HCT116 (cell line): ENCODE measurements around the gene TTBK1. TPM values are rescaled to one million over a fixed set of nuclear protein-coding genes. Genes with fewer than 3 reads are reported as not detected.

Experiments
- ATAC-seq: fragments of 200-7000 bp; cut with Tn5 transposase; 2 replicates; pipeline ENCODE4 v1.9.1; 2020; ENCODE audit warnings: mild to moderate bottlenecking, moderate library complexity
- BruUV-seq: library from RNA; stranded (reverse); fragments of 400-500 nt; replicated peaks from 2 replicates; lab custom pipeline; 2021; lab: Mats Ljungman, UMichigan
- CTCF ChIA-PET: fragments of 300-600 bp; sonication (Branson Sonifier 250); formaldehyde crosslinking; loops from one replicate; lab custom pipeline; 2021; ENCODE audit warnings: antibody characterized with exemption; lab: Charles Lee
- POLR2A ChIA-PET: fragments of 300-600, 350-600 bp; sonication (Branson Sonifier 250); formaldehyde crosslinking; loops from one replicate; lab custom pipeline; 2021; ENCODE audit warnings: antibody characterized with exemption; lab: Charles Lee
- RAD21 ChIA-PET, 2 experiments: fragments of 300-600 bp; sonication (Branson Sonifier 250); formaldehyde crosslinking; loops; one replicate each; lab custom pipeline; 2023; ENCODE audit warnings: low total read pairs in 2 of 2; ENCODE audit not compliant: uncharacterized antibody in 2 of 2, unreplicated experiment in 2 of 2, low non-redundant PET in 1 of 2; lab: Charles Lee
- DNase-seq: peaks from one replicate; pipeline ENCODE4 v3.0.0-alpha.2; 2010; ENCODE audit warnings: low read depth, low spot score
- H2AFZ ChIP-seq: fragments of 200-600 bp; shearing (Covaris generic), sonication (generic); 2 replicates; pipeline ENCODE4 v1.6.1; 2017; ENCODE audit warnings: low read depth, mixed run types, mixed read lengths, antibody characterized with exemption, low read length; ENCODE audit not compliant: poor library complexity, severe bottlenecking
- H3K27ac ChIP-seq: 2 replicates; pipeline ENCODE4 v1.5.1; 2012; ENCODE audit warnings: low read depth, low read length
- H3K27me3 ChIP-seq: fragments of 200-600 bp; sonication (generic); 2 replicates; pipeline ENCODE4 v1.6.1; 2016; ENCODE audit warnings: mixed run types, low read length, mixed read lengths; ENCODE audit not compliant: insufficient read depth
- H3K36me3 ChIP-seq, 2 experiments: fragments of 200-500 bp in 1 of 2; fragments of 200-600 bp in 1 of 2; sonication (Bioruptor generic) in 1 of 2; sonication (generic) in 1 of 2; 2 replicates each; pipeline versions ENCODE4 v1.5.1 to v1.6.1; 2014 to 2016; ENCODE audit warnings: low read length in 2 of 2, inconsistent platforms in 1 of 2, mixed read lengths in 1 of 2, mixed run types in 1 of 2; ENCODE audit not compliant: insufficient read depth in 2 of 2, control insufficient read depth in 1 of 2
- H3K4me1 ChIP-seq, 2 experiments: fragments of 200-600 bp in 1 of 2; sonication (generic) in 1 of 2; 2 replicates each; pipeline versions ENCODE4 v1.5.1 to v1.6.1; 2012 to 2017; ENCODE audit warnings: low read length in 2 of 2, inconsistent platforms in 1 of 2, mild to moderate bottlenecking in 1 of 2, mixed read lengths in 1 of 2, mixed run types in 1 of 2, moderate library complexity in 1 of 2; ENCODE audit not compliant: insufficient read depth in 2 of 2, control insufficient read depth in 1 of 2
- H3K4me2 ChIP-seq: fragments of 200-600 bp; sonication (generic); 2 replicates; pipeline ENCODE4 v1.6.1; 2017; ENCODE audit warnings: mixed run types, low read length, mixed read lengths
- H3K4me3 ChIP-seq, 2 experiments: fragments of 200-600 bp in 1 of 2; sonication (generic) in 1 of 2; replicated peaks in 1 of 2; 2 replicates each; pipeline ENCODE4 v1.5.1; 2011 to 2016; ENCODE audit warnings: low read length in 2 of 2, control low read depth in 1 of 2, low read depth in 1 of 2, mild to moderate bottlenecking in 1 of 2, mixed read lengths in 1 of 2, mixed run types in 1 of 2
- H3K79me2 ChIP-seq: fragments of 200-600 bp; sonication (generic); 2 replicates; pipeline ENCODE4 v1.6.1; 2017; ENCODE audit warnings: mild to moderate bottlenecking, mixed run types, low read length, moderate library complexity, mixed read lengths; ENCODE audit not compliant: insufficient read depth
- H3K9ac ChIP-seq: fragments of 200-600 bp; sonication (generic); 2 replicates; pipeline ENCODE4 v1.6.1; 2016; ENCODE audit warnings: low read length, mixed read lengths
- H3K9me2 ChIP-seq: fragments of 200-600 bp; sonication (generic), shearing (Covaris generic); 2 replicates; pipeline ENCODE4 v1.6.1; 2017; ENCODE audit warnings: mixed run types, mild to moderate bottlenecking, moderate library complexity; ENCODE audit not compliant: insufficient read depth
- H3K9me3 ChIP-seq, 2 experiments: fragments of 200-500 bp in 1 of 2; fragments of 200-600 bp in 1 of 2; sonication (Bioruptor generic) in 1 of 2; sonication (generic) in 1 of 2; 2 replicates each; pipeline ENCODE4 v1.6.1; 2014 to 2017; ENCODE audit warnings: low read length in 2 of 2, mixed read lengths in 2 of 2, inconsistent platforms in 1 of 2, low read depth in 1 of 2, mild to moderate bottlenecking in 1 of 2, mixed run types in 1 of 2, moderate library complexity in 1 of 2; ENCODE audit not compliant: control insufficient read depth in 1 of 2, insufficient read depth in 1 of 2
- H4K20me1 ChIP-seq: fragments of 200-600 bp; sonication (generic), shearing (Covaris generic); 2 replicates; pipeline ENCODE4 v1.6.1; 2017; ENCODE audit warnings: mixed run types, mild to moderate bottlenecking, moderate library complexity; ENCODE audit not compliant: insufficient read depth
- CBX3 ChIP-seq: IDR thresholded peaks from 2 replicates; pipeline ENCODE4 v1.6.1; 2012; ENCODE audit warnings: low read depth
- EGR1 ChIP-seq: IDR thresholded peaks from 2 replicates; pipeline ENCODE4 v1.6.1; 2012; ENCODE audit warnings: low read depth
- ELF1 ChIP-seq: IDR thresholded peaks from 2 replicates; pipeline ENCODE4 v1.6.1; 2012; ENCODE audit warnings: low read depth, borderline replicate concordance
- JUND ChIP-seq: IDR thresholded peaks from 2 replicates; pipeline ENCODE4 v1.6.1; 2012
- POLR2A ChIP-seq: IDR thresholded peaks from 2 replicates; pipeline ENCODE4 v1.7.0; 2011; ENCODE audit warnings: borderline replicate concordance; ENCODE audit not compliant: insufficient read depth, insufficient read length; ENCODE audit errors: extremely low read depth
- POLR2AphosphoS5 ChIP-seq: IDR thresholded peaks from 2 replicates; pipeline ENCODE4 v1.6.1; 2011; ENCODE audit warnings: mild to moderate bottlenecking, low read depth, low read length, moderate library complexity
- RAD21 ChIP-seq: IDR thresholded peaks from 2 replicates; pipeline ENCODE4 v1.6.1; 2012; ENCODE audit warnings: low read depth, mild to moderate bottlenecking
- SIN3A ChIP-seq: IDR thresholded peaks from 2 replicates; pipeline ENCODE4 v1.6.1; 2012; ENCODE audit warnings: low read depth
- TCF7L2 ChIP-seq: IDR thresholded peaks from 2 replicates; pipeline ENCODE4 v1.7.0; 2011; ENCODE audit warnings: borderline replicate concordance, inconsistent platforms; ENCODE audit not compliant: insufficient read depth, insufficient read length; ENCODE audit errors: extremely low read depth
- ZNF274 ChIP-seq: fragments of 200-500 bp; sonication (Bioruptor generic); IDR thresholded peaks from 2 replicates; pipeline ENCODE4 v1.6.1; 2014; ENCODE audit warnings: mild to moderate bottlenecking, low read depth, low read length, inconsistent platforms
- intact Hi-C: fragments of 100-400 bp; cut with micrococcal nuclease; formaldehyde crosslinking; loops from 2 replicates; pipeline ENCODE4 v1.10.0; 2022
- total RNA-seq: library from RNA; stranded (reverse); gene quantifications from one replicate; pipeline ENCODE4 v1.2.1, GENCODE V29; 2021; ENCODE audit not compliant: unreplicated experiment
- TF ChIP-seq, protein P1 (sequence below): IDR thresholded peaks from 2 replicates; pipeline ENCODE4 v1.6.1; 2011; ENCODE audit warnings: mild to moderate bottlenecking, low read length, moderate library complexity; ENCODE audit not compliant: insufficient replicate concordance; ENCODE audit errors: extremely low read depth
- TF ChIP-seq, protein P2 (sequence below): IDR thresholded peaks from 2 replicates; pipeline ENCODE4 v1.6.1; 2012

TTBK1 gene
- total RNA-seq, 1 experiment from 2014 or later: not detected

DNA sequence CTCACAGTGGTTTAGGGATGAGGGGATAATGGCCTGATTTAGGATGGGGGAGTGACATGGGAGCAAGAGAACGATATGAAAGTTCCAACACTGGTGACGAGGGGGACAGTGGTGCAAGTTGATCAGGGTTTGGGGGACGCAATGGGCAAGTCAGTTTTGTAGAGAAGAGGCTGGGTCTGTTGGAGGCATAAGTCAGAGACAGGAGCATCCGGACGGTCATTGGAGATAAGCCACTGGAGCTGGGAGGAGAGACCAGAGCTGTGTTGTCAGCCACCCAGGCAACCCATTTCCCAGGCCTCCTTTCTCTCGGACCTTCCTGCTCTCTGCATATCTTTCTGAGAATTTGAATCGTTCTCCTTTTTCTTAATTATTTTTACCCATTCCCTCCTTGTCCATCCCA lies 23.5 kb upstream of the TTBK1 start:
- no peak for ATAC-seq
- Histone ChIP-seq H3K4me3 (no peak overlapping the region), H3K4me1 (no peaks in the 10 kb centered on the region), H3K79me2 (no peaks in the 10 kb centered on the region), H3K36me3 (peaks cover 4 to 7% of the 10 kb centered on the region in 2 experiments; a peak in 1 of 4 replicates), H3K9me2 (no peaks in the 10 kb centered on the region), H3K27ac (no peak overlapping the region), H3K27me3 (no peaks in the 10 kb centered on the region), H2AFZ (no peak overlapping the region), H3K4me2 (no peak overlapping the region), H3K9me3 (no peaks in the 10 kb centered on the region), H3K9ac (no peak overlapping the region), H4K20me1 (no peaks in the 10 kb centered on the region)
- TF ChIP-seq ZNF274: no peak
- TF ChIP-seq, protein P1, sequence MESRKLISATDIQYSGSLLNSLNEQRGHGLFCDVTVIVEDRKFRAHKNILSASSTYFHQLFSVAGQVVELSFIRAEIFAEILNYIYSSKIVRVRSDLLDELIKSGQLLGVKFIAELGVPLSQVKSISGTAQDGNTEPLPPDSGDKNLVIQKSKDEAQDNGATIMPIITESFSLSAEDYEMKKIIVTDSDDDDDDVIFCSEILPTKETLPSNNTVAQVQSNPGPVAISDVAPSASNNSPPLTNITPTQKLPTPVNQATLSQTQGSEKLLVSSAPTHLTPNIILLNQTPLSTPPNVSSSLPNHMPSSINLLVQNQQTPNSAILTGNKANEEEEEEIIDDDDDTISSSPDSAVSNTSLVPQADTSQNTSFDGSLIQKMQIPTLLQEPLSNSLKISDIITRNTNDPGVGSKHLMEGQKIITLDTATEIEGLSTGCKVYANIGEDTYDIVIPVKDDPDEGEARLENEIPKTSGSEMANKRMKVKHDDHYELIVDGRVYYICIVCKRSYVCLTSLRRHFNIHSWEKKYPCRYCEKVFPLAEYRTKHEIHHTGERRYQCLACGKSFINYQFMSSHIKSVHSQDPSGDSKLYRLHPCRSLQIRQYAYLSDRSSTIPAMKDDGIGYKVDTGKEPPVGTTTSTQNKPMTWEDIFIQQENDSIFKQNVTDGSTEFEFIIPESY: no peak
- no peak for TF ChIP-seq ELF1
- TF ChIP-seq TCF7L2: no peak
- no peak for TF ChIP-seq JUND
- TF ChIP-seq SIN3A: no peak
- TF ChIP-seq EGR1: no peak
- no peak for DNase-seq
- ChIA-PET POLR2A (no interaction called here), CTCF (no interaction called here), RAD21 (no interaction called here)
- intact Hi-C loops: no loop called here
- BruUV-seq: no TSS peak

DNA sequence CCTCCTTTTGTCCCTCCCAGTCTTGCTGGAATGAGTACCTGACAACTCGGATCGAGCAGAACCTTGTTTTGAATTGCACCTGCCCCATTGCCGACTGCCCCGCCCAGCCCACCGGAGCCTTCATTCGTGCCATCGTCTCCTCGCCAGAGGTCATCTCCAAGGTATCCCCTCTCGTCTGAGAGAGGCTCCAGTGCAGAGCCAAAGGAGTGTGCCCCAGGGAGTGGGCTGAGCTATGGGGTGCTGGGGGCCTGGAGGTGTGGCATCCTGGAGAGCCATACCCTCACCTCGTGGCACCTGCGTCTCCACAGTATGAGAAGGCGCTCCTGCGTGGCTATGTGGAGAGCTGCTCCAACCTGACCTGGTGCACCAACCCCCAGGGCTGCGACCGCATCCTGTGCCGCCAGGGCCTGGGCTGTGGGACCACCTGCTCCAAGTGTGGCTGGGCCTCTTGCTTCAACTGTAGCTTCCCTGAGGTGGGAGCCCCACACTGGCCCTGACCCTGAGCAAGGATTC lies 22.8 kb upstream of the TTBK1 start:
- POLR2A ChIA-PET: no interaction called here
- no peak overlapping the region for H3K27ac ChIP-seq
- H4K20me1 ChIP-seq: no peaks in the 10 kb centered on the region
- RAD21 ChIA-PET: no interaction called here
- CTCF ChIA-PET: interaction anchor here (1.1 kb wide), 1 partner anchor 9 kb away, joined by 3 read pairs; the partner anchor contains the start of gene DNPH1
- TF ChIP-seq CBX3: no peak
- no peak for TF ChIP-seq POLR2A
- TF ChIP-seq, protein P2, sequence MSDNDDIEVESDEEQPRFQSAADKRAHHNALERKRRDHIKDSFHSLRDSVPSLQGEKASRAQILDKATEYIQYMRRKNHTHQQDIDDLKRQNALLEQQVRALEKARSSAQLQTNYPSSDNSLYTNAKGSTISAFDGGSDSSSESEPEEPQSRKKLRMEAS: no peak
- TF ChIP-seq RAD21: no peak
- no peak; the same call in 1 of the 2 replicates for TF ChIP-seq POLR2AphosphoS5
- BruUV-seq: no TSS peak
- intact Hi-C loops: no loop called here
- no peak overlapping the region for H3K9ac ChIP-seq
- no peaks in the 10 kb centered on the region for H3K9me2 ChIP-seq
- DNase-seq (no peak), ATAC-seq (no peak)
- no peak overlapping the region for H3K4me3 ChIP-seq
- H3K9me3 ChIP-seq: no peaks in the 10 kb centered on the region
- no peak overlapping the region for H2AFZ ChIP-seq
- H3K4me2 ChIP-seq: no peak overlapping the region
- no peaks in the 10 kb centered on the region for H3K79me2 ChIP-seq
- H3K36me3 ChIP-seq: peaks cover 4 to 7% of the 10 kb centered on the region in 2 experiments; a peak in 2 of 4 replicates
- no peaks in the 10 kb centered on the region; a peak in 1 of 4 replicates for H3K4me1 ChIP-seq
- no peaks in the 10 kb centered on the region for H3K27me3 ChIP-seq
